Tibial nerve (tissue), 4 donors: Measurements from ENCODE around the gene UBXN6. TPM values are rescaled to one million over a fixed set of nuclear protein-coding genes. Genes with fewer than 3 reads are reported as not detected.

Experiments used
- DNase-seq, 2 donors: peaks; one replicate each; pipeline ENCODE4 v3.0.0-alpha.2; 2019; ENCODE audit warnings: low spot score in 2 of 2
- H3K27ac ChIP-seq, 4 donors: fragments of 200-600 bp; sonication (generic) in 3 of 4; one replicate each; pipeline ENCODE4 v1.5.1; 2017 to 2019; ENCODE audit warnings: mild to moderate bottlenecking in 1 of 4
- H3K27me3 ChIP-seq, 2 donors: fragments of 200-600 bp; sonication (generic) in 1 of 2; one replicate each; pipeline versions ENCODE4 v1.5.1 to v1.6.0; 2017 to 2019
- H3K36me3 ChIP-seq, 3 donors: fragments of 200-600 bp; sonication (generic); one replicate each; pipeline ENCODE4 v1.5.1; 2018 to 2019
- H3K4me1 ChIP-seq, 4 donors: fragments of 200-600 bp; sonication (generic) in 3 of 4; one replicate each; pipeline ENCODE4 v1.5.1; 2017 to 2019
- H3K4me3 ChIP-seq, 4 donors: fragments of 200-600 bp; sonication (generic) in 3 of 4; one replicate each; pipeline ENCODE4 v1.5.1; 2017 to 2019; ENCODE audit warnings: mild to moderate bottlenecking in 1 of 4, moderate library complexity in 1 of 4
- H3K9me3 ChIP-seq, 4 donors: fragments of 200-600 bp; sonication (generic) in 3 of 4; one replicate each; pipeline ENCODE4 v1.5.1; 2017 to 2019
- EP300 ChIP-seq, 2 donors: sonication (generic); formaldehyde crosslinking; IDR thresholded peaks; one replicate each; pipeline ENCODE4 v1.6.1; 2017; ENCODE audit warnings: antibody characterized with exemption in 2 of 2, mild to moderate bottlenecking in 1 of 2
- POLR2A ChIP-seq, 2 donors: fragments of 450-650 bp; IDR thresholded peaks; one replicate each; pipeline ENCODE4 v1.6.1; 2017; ENCODE audit warnings: antibody characterized with exemption in 2 of 2, mild to moderate bottlenecking in 2 of 2, moderate library complexity in 2 of 2
- WGBS, 2 donors: methylation state at CpG; one replicate each; pipeline ENCODE4 v1.1.5; 2018; 5-methylcytosine and 5-hydroxymethylcytosine counted together
- total RNA-seq, 4 donors: library from RNA; depleted of rRNA; stranded (reverse); fragments of >200 nt; gene quantifications; one replicate each; pipeline ENCODE4 v1.1.0, GENCODE V29; 2016
- TF ChIP-seq, protein P1 (sequence below), 5 experiments: fragments of 200-600 bp in 3 of 5; fragments of 450-650 bp in 2 of 5; sonication (generic) in 3 of 5; IDR thresholded peaks; one replicate each; pipeline ENCODE4 v1.5.1; 2016 to 2019; ENCODE audit warnings: antibody characterized with exemption in 5 of 5, mild to moderate bottlenecking in 3 of 5, moderate library complexity in 2 of 5

UBXN6 gene, protein sequence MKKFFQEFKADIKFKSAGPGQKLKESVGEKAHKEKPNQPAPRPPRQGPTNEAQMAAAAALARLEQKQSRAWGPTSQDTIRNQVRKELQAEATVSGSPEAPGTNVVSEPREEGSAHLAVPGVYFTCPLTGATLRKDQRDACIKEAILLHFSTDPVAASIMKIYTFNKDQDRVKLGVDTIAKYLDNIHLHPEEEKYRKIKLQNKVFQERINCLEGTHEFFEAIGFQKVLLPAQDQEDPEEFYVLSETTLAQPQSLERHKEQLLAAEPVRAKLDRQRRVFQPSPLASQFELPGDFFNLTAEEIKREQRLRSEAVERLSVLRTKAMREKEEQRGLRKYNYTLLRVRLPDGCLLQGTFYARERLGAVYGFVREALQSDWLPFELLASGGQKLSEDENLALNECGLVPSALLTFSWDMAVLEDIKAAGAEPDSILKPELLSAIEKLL
- total RNA-seq = 100 to 1,000 TPM in 1 of 4 donors, 10 to 100 TPM in 3; 84.3 to 101 (median 92.2) TPM

DNA sequence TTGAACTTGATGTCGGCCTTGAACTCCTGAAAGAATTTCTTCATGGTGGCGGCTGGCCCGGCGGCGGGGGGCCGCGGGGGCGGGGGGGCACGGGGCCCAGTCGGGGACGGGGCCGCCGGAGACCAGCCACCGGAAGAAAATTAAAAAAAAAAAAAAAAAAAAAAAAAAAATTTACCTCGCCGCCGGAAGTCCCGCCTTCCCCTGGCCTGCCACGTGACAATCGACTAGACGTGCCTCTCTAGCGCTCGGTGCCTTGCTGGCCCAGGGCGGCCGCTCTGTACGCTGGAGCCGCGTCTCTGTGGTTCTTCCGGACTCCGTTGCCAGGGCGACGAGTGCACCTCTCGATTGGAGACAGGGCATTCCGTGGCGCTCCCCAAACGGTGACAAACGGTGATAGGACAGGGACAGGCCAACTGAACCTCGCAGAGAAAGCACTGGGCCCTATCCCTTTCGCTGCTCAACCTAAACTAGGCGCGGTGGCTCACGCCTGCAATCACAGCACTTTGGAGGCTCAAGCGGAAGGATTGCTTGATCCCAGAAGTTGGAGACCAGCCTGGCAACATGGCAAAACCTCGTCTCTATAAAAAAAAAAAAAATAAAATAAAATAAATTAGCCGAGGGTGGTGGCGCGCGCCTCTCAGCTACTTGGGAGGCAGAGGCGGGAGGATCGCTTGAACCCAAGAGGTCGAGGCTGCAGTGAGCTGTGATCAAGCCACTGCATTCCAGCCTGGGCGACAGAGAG lies at the start of gene UBXN6:
UBXN6 (minus strand) TSS at position 141 of the 742 bp plus-strand sequence; CDS start at position 44, 97 bp downstream.
- peaks cover 0 to 22% (median 3%) of the 10 kb centered on the region in 3 donors for H3K36me3 ChIP-seq
- no peaks in the 10 kb centered on the region for H3K9me3 ChIP-seq
- no peaks in the 10 kb centered on the region for H3K27me3 ChIP-seq
- peak; percentile 95 to 97 for DNase-seq
- H3K27ac ChIP-seq = peak within 1 kb of the TSS; percentile 83 to 96 (median 92)
- 11 to 12% methylated on average over 39 to 52 of the region's 52 CpGs for WGBS, 2 donors
- H3K4me1 ChIP-seq = peaks cover 0 to 38% (median 19%) of the 10 kb centered on the region in 4 donors
- H3K4me3 ChIP-seq = peak within 1 kb of the TSS; percentile 65 to 90 (median 82)
- TF ChIP-seq EP300 (IDR thresholded peaks at IDR 0.05) (peak; percentile 28 to 69), POLR2A (IDR thresholded peaks at IDR 0.05) (no peak)
- TF ChIP-seq, protein P1, sequence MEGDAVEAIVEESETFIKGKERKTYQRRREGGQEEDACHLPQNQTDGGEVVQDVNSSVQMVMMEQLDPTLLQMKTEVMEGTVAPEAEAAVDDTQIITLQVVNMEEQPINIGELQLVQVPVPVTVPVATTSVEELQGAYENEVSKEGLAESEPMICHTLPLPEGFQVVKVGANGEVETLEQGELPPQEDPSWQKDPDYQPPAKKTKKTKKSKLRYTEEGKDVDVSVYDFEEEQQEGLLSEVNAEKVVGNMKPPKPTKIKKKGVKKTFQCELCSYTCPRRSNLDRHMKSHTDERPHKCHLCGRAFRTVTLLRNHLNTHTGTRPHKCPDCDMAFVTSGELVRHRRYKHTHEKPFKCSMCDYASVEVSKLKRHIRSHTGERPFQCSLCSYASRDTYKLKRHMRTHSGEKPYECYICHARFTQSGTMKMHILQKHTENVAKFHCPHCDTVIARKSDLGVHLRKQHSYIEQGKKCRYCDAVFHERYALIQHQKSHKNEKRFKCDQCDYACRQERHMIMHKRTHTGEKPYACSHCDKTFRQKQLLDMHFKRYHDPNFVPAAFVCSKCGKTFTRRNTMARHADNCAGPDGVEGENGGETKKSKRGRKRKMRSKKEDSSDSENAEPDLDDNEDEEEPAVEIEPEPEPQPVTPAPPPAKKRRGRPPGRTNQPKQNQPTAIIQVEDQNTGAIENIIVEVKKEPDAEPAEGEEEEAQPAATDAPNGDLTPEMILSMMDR (IDR thresholded peaks at IDR 0.05) = peak in 2 of 5 experiments; percentile 28 to 53

DNA sequence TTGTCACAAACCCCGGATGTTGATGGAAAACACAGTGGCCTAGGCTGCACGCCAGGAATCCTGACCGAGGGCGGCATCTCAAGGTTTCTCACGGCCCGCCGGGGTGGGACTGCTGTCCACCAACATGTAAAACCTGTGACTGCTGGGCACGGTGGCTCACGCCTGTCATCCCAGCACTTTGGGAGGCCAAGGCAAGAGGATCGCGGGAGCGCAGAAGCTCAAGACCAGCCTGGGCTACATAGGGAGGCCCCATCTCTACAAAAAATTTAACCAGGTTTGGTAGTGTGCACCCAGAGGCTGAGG lies 49.5 kb upstream of the UBXN6 start:
- Histone ChIP-seq H3K36me3 (peaks cover 0 to 47% (median 0%) of the 10 kb centered on the region in 3 donors), H3K27ac (no peak overlapping the region), H3K9me3 (no peaks in the 10 kb centered on the region), H3K4me1 (peaks cover 0 to 14% (median 0%) of the 10 kb centered on the region in 4 donors), H3K4me3 (no peak overlapping the region), H3K27me3 (no peaks in the 10 kb centered on the region)
- DNase-seq = no peak
- TF ChIP-seq, protein P1 (IDR thresholded peaks at IDR 0.05) = no peak
- TF ChIP-seq POLR2A (IDR thresholded peaks at IDR 0.05) = no peak
- TF ChIP-seq EP300 (IDR thresholded peaks at IDR 0.05) = no peak
- WGBS, 2 donors = 83 to 89% methylated on average over 6 to 12 of the region's 12 CpGs

DNA sequence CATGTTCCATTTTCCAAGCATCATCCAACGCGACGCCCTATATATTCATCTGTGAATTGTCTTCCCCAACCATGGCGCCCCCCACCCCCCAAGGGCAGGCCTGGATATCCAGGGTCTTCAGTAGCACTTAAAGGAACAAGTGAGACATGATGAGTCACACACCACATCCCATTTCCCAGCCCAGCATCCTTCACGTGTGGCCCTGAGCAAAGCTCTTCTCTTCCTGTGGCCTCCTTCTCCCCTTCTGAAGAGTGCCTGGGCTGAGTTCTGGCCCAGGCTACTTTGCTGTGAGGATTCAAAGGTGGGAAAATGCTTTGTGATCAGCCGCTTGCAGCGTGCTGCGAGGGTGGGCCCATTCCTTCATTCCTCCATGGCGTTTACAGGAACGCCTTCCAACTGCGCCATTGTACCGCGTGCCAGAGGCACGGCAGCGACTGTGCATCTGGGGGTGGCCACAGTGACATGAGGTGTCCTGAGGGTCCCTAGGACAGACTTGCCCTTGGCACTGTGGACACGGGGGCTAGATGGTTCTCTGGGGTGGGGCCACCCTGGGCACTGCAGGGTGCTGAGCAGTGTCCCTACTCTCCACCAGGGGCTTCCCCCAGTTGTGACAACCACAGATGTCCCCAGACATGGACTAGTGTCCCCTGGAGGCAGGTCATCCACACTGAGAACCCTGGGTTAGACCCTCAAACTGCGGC lies 49.0 kb upstream of the UBXN6 start:
- no peaks in the 10 kb centered on the region for H3K27me3 ChIP-seq
- TF ChIP-seq POLR2A (IDR thresholded peaks at IDR 0.05) (no peak), EP300 (IDR thresholded peaks at IDR 0.05) (no peak)
- TF ChIP-seq, protein P1 (IDR thresholded peaks at IDR 0.05) = no peak
- 86 to 87% methylated on average over 15 to 16 of the region's 17 CpGs for WGBS, 2 donors
- H3K36me3 ChIP-seq = peaks cover 0 to 52% (median 0%) of the 10 kb centered on the region in 3 donors
- DNase-seq = no peak
- H3K4me3 ChIP-seq = no peak overlapping the region
- no peak overlapping the region for H3K27ac ChIP-seq
- H3K9me3 ChIP-seq = no peaks in the 10 kb centered on the region
- peaks cover 0 to 14% (median 0%) of the 10 kb centered on the region in 4 donors for H3K4me1 ChIP-seq

DNA sequence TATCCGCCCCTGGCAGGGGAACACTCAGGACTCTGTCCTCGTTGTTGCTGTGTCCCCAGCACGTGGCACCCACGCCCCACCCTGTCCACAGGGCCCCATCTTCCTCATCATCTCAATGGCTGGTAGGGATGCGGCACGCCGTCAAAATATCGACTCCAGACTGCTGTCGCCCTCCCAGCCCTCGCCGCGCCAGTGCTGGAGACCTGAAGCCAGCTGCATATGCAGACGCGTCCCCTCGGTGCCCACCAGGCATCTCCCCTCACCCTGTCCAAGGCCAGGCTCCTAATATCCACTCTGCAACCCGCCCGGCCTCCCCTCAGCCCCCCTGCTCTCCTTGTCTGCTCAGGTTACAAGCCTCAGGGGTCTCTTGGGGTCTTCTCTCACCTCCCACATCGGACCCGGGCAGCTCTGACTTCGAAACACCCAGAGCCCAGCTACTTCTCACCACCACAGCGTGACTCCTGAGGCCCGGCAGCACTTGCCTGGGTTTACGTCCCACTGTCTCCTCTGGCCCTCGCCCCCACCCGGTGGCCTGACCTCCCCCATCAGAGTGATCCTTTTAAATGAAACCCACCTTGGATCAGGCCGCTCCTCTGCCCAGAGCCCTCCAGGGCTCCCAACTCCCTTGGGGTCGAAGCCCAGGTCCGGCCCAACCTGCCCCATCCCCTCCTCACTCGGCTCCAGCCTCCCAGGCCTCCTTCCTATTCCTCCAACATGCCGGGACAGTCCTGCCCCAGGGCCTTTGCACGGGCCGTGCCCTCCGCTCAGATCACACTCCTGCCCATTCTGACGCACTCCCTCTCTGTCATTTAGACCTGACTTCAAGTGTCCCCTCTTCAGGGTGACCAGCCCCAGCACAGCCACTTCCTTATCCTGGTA lies 48.2 kb upstream of the UBXN6 start:
- H3K9me3 ChIP-seq = no peaks in the 10 kb centered on the region
- DNase-seq = no peak
- H3K4me1 ChIP-seq = peaks cover 0 to 14% (median 0%) of the 10 kb centered on the region in 4 donors
- TF ChIP-seq, protein P1 (IDR thresholded peaks at IDR 0.05) = no peak
- TF ChIP-seq EP300 (IDR thresholded peaks at IDR 0.05) (no peak), POLR2A (IDR thresholded peaks at IDR 0.05) (no peak)
- no peak overlapping the region for H3K4me3 ChIP-seq
- 90 to 91% methylated on average over 34 of the region's 34 CpGs for WGBS, 2 donors
- peak overlapping the region in 1 of 4 donors; percentile 54 for H3K27ac ChIP-seq
- H3K27me3 ChIP-seq = no peaks in the 10 kb centered on the region
- H3K36me3 ChIP-seq = peaks cover 0 to 60% (median 0%) of the 10 kb centered on the region in 3 donors
